Activated B cell treated with CpG ODN at 0.5 μM for 24 hours (primary cell): ENCODE data around the gene KIAA0319L. TPM values are rescaled to one million over a fixed set of nuclear protein-coding genes. Genes with fewer than 3 reads are reported as not detected.
"Not testable (repeated sequence)": the region's sequence is repeated elsewhere in the genome, so short reads cannot be mapped to it uniquely, and the experiment has no call there.

ENCODE experiments used
- ATAC-seq: fragments of 200-7000 bp; cut with Tn5 transposase; one replicate; pipeline ENCODE4 v1.10.0; 2021; ENCODE audit warnings: low read depth, mild to moderate bottlenecking, moderate library complexity
- CTCF ChIA-PET: fragments of 350-600 bp; sonication (Branson Sonifier 250); formaldehyde crosslinking; loops from one replicate; lab custom pipeline; 2021; ENCODE audit warnings: antibody characterized with exemption; lab: Charles Lee
- POLR2A ChIA-PET: fragments of 350-600 bp; sonication (Branson Sonifier 250); formaldehyde crosslinking; loops from one replicate; lab custom pipeline; 2021; ENCODE audit warnings: antibody characterized with exemption; lab: Charles Lee
- DNase-seq: peaks from one replicate; pipeline ENCODE4 v3.0.0; 2022
- H3K27ac Mint-ChIP-seq: one replicate; pipeline ENCODE4 v1.8.0; 2020; ENCODE audit warnings: mixed read lengths
- H3K27me3 Mint-ChIP-seq: one replicate; pipeline ENCODE4 v1.8.0; 2021; ENCODE audit warnings: mixed read lengths
- H3K36me3 Mint-ChIP-seq: one replicate; pipeline ENCODE4 v1.8.0; 2021; ENCODE audit warnings: low read depth, mixed read lengths
- H3K4me1 Mint-ChIP-seq: one replicate; pipeline ENCODE4 v1.8.0; 2021; ENCODE audit warnings: mixed read lengths
- H3K4me3 Mint-ChIP-seq: one replicate; pipeline ENCODE4 v1.8.0; 2020; ENCODE audit warnings: mild to moderate bottlenecking, mixed read lengths
- H3K9me3 Mint-ChIP-seq: one replicate; pipeline ENCODE4 v1.8.0; 2020; ENCODE audit warnings: mixed read lengths
- CTCF ChIP-seq: fragments of 200-600 bp; IDR thresholded peaks from one replicate; pipeline ENCODE4 v1.8.0; 2022; ENCODE audit warnings: antibody characterized with exemption, mild to moderate bottlenecking
- intact Hi-C: fragments of 100-400 bp; cut with micrococcal nuclease; formaldehyde crosslinking; loops from one replicate; pipeline ENCODE4 v1.15.1; 2024
- total RNA-seq: library from RNA; stranded (reverse); gene quantifications from 2 replicates; pipeline ENCODE4 v1.2.3, GENCODE V29; 2022

Gene KIAA0319L
- total RNA-seq, 1 donor from 2014 or later: 59.1 TPM

- Mint-ChIP-seq H3K27me3 (no peaks in the 10 kb centered on the region), H3K4me3 (no peak overlapping the region), H3K27ac (no peak overlapping the region), H3K4me1 (no peaks in the 10 kb centered on the region), H3K36me3 (peaks cover 60% of the 10 kb centered on the region), H3K9me3 (no peaks in the 10 kb centered on the region)
- CTCF ChIA-PET: interaction anchor here (1.5 kb wide), 1 partner anchor 25 kb away, joined by 3 read pairs; no protein-coding TSS in a partner anchor
- DNase-seq (no peak), ATAC-seq (no peak)
- intact Hi-C loops: no loop called here
- POLR2A ChIA-PET: no interaction called here
- TF ChIP-seq CTCF: no peak
Observed at GRCh38 chr1:35475356-35475755, 81.8 kb downstream of the KIAA0319L start.

GRCh38 chr1:35473216-35473615 lies 84.0 kb downstream of the KIAA0319L start:
- H3K9me3 Mint-ChIP-seq, POLR2A ChIA-PET, DNase-seq, H3K4me1 Mint-ChIP-seq, H3K27ac Mint-ChIP-seq, intact Hi-C loops, H3K4me3 Mint-ChIP-seq, CTCF ChIA-PET, ATAC-seq, H3K27me3 Mint-ChIP-seq: not testable (repeated sequence)
- peaks cover 73% of the 10 kb centered on the region for H3K36me3 Mint-ChIP-seq

GRCh38 chr1:35470977-35471613 lies 86.1 kb downstream of the KIAA0319L start:
- Mint-ChIP-seq H3K4me3 (no peak overlapping the region), H3K27me3 (no peaks in the 10 kb centered on the region), H3K27ac (no peak overlapping the region), H3K36me3 (peaks cover 70% of the 10 kb centered on the region), H3K4me1 (no peaks in the 10 kb centered on the region), H3K9me3 (peaks cover 1% of the 10 kb centered on the region)
- no peak for ATAC-seq
- TF ChIP-seq CTCF: no peak
- intact Hi-C loops: no loop called here
- no peak for DNase-seq
- ChIA-PET CTCF (interaction anchor here (1.2 kb wide), 1 partner anchor 19 kb away, joined by 3 read pairs; no protein-coding TSS in a partner anchor), POLR2A (no interaction called here)

GRCh38 chr1:35466120-35466519 lies 91.1 kb downstream of the KIAA0319L start:
- H3K27ac Mint-ChIP-seq: no peak overlapping the region
- DNase-seq (no peak), ATAC-seq (no peak)
- intact Hi-C loops: no loop called here
- CTCF ChIA-PET: no interaction called here
- POLR2A ChIA-PET: no interaction called here
- no peak overlapping the region for H3K4me3 Mint-ChIP-seq
- TF ChIP-seq CTCF: no peak
- H3K36me3 Mint-ChIP-seq: peaks cover 87% of the 10 kb centered on the region
- H3K27me3 Mint-ChIP-seq: no peaks in the 10 kb centered on the region
- H3K9me3 Mint-ChIP-seq: peaks cover 10% of the 10 kb centered on the region
- H3K4me1 Mint-ChIP-seq: no peaks in the 10 kb centered on the region

GRCh38 chr1:35463749-35464148 lies 93.5 kb downstream of the KIAA0319L start:
- H3K27me3 Mint-ChIP-seq, POLR2A ChIA-PET, H3K4me3 Mint-ChIP-seq, ATAC-seq, H3K4me1 Mint-ChIP-seq, DNase-seq, intact Hi-C loops, H3K27ac Mint-ChIP-seq, CTCF ChIA-PET: not testable (repeated sequence)
- Mint-ChIP-seq H3K36me3 (peaks cover 86% of the 10 kb centered on the region), H3K9me3 (peaks cover 10% of the 10 kb centered on the region)

- POLR2A ChIA-PET: no interaction called here
- Mint-ChIP-seq H3K27me3 (no peaks in the 10 kb centered on the region), H3K4me1 (no peaks in the 10 kb centered on the region), H3K27ac (no peak overlapping the region), H3K9me3 (peaks cover 10% of the 10 kb centered on the region), H3K4me3 (no peak overlapping the region), H3K36me3 (peaks cover 84% of the 10 kb centered on the region)
- DNase-seq (no peak), ATAC-seq (no peak)
- CTCF ChIA-PET: no interaction called here
- TF ChIP-seq CTCF: no peak
- intact Hi-C loops: no loop called here
Observed at GRCh38 chr1:35463232-35463631, 94.0 kb downstream of the KIAA0319L start.
